UCSD-AML1 (cell line): ENCODE data around the gene MED16.

Source experiments
- DNase-seq: peaks from one replicate; lab custom pipeline; 2025; ENCODE audit not compliant: unreplicated experiment; lab: John Stamatoyannopoulos, UW

MED16 gene

GRCh38 chr19:872266-872951 lies 20.6 kb downstream of the MED16 start:
- peak; percentile 54 for DNase-seq

- DNase-seq: no peak
Observed at GRCh38 chr19:871446-872265, 21.3 kb downstream of the MED16 start.

GRCh38 chr19:870963-871401 lies 22.0 kb downstream of the MED16 start:
- DNase-seq: no peak

GRCh38 chr19:870314-870713 lies 22.7 kb downstream of the MED16 start:
- no peak for DNase-seq

- DNase-seq: no peak
Observed at GRCh38 chr19:869245-870177, 23.5 kb downstream of the MED16 start.

- DNase-seq: no peak
Observed at GRCh38 chr19:868458-869244, 24.3 kb downstream of the MED16 start.

- DNase-seq: no peak
Observed at GRCh38 chr19:867855-868457, 25.0 kb downstream of the MED16 start.

GRCh38 chr19:867301-867793 lies 25.6 kb downstream of the MED16 start:
- no peak for DNase-seq

- DNase-seq: no peak
Observed at GRCh38 chr19:866769-867300, 26.2 kb downstream of the MED16 start.

- DNase-seq: no peak
Observed at GRCh38 chr19:863315-863620, 29.7 kb downstream of the MED16 start.

- DNase-seq: peak; percentile 50
Observed at GRCh38 chr19:862581-863314, 30.2 kb downstream of the MED16 start.

GRCh38 chr19:861756-862580 lies 31.0 kb downstream of the MED16 start:
- DNase-seq: peak; percentile 81

- DNase-seq: no peak
Observed at GRCh38 chr19:861141-861755, 31.7 kb downstream of the MED16 start.

GRCh38 chr19:858868-859843 lies 33.8 kb downstream of the MED16 start, which contains the start of gene CFD:
CFD (plus strand) TSS chr19:859664; CDS start chr19:859690, 26 bp downstream.
- no peak for DNase-seq

GRCh38 chr19:858284-858683 lies 34.7 kb downstream of the MED16 start:
- no peak for DNase-seq

GRCh38 chr19:855566-856120 lies 37.3 kb downstream of the MED16 start:
- no peak for DNase-seq
